Measurements from ENCODE around the gene RNF20. TPM values are rescaled to one million over a fixed set of nuclear protein-coding genes. Genes with fewer than 3 reads are reported as not detected.

RNF20 gene
- total RNA-seq, 1 experiment from 2014 or later, result 37.6 TPM

GRCh38 chr9:101524371-101524770 is 9.3 kb upstream of the RNF20 start (continued):
- TF ChIP-seq ZBTB33 (IDR thresholded peaks at IDR 0.05; ENCODE audit: extremely low read depth, insufficient replicate concordance, low read length) (no peak), CBX3 (IDR thresholded peaks at IDR 0.05; ENCODE audit: low read depth) (no peak), ZFX (IDR thresholded peaks at IDR 0.05) (no peak), FOSL1 (IDR thresholded peaks at IDR 0.05; ENCODE audit: low read depth) (no peak), CEBPB (IDR thresholded peaks at IDR 0.05; ENCODE audit: low read depth) (no peak), EGR1 (IDR thresholded peaks at IDR 0.05; ENCODE audit: low read depth) (no peak), SIN3A (IDR thresholded peaks at IDR 0.05; ENCODE audit: low read depth) (no peak), EZH2phosphoT487 (IDR thresholded peaks at IDR 0.05; ENCODE audit: borderline replicate concordance) (no peak)

GRCh38 chr9:101527066-101527465 is 6.6 kb upstream of the RNF20 start:
- no peak overlapping the region for H3K9ac ChIP-seq (ENCODE audit: low read length)
- ChIA-PET POLR2A (no interaction called here), RAD21 (ENCODE audit: low non-redundant PET in 1 of 2, low total read pairs in 2 of 2, uncharacterized antibody in 2 of 2, unreplicated experiment in 2 of 2) (no interaction called here), CTCF (interaction anchor here (1.0 to 4.7 kb wide), 3 partner anchors 64 to 78 kb away, joined by 3 to 36 read pairs (median 12); no protein-coding TSS in a partner anchor)
- H3K9me3 ChIP-seq (ENCODE audit: control insufficient read depth in 1 of 2, insufficient read depth in 1 of 2, low read depth in 1 of 2, low read length in 2 of 2), result no peaks in the 10 kb centered on the region
- no peaks in the 10 kb centered on the region for H3K79me2 ChIP-seq (ENCODE audit: insufficient read depth, low read length)
- no peaks in the 10 kb centered on the region for H3K9me2 ChIP-seq (ENCODE audit: insufficient read depth)
- H3K27ac ChIP-seq (ENCODE audit: low read depth, low read length), result no peak overlapping the region
- no TSS peak for BruUV-seq (replicated peaks)
- H2AFZ ChIP-seq (ENCODE audit: low read depth, low read length, poor library complexity, severe bottlenecking), result no peak overlapping the region
- no peak overlapping the region for H3K4me3 ChIP-seq (replicated peaks in 1 of 2; ENCODE audit: low read depth in 1 of 2, low read length in 2 of 2)
- no peaks in the 10 kb centered on the region for H3K36me3 ChIP-seq (ENCODE audit: control insufficient read depth in 1 of 2, insufficient read depth in 2 of 2, low read length in 2 of 2)
- DNase-seq (ENCODE audit: low read depth, low spot score) (no peak), ATAC-seq (no peak)
- no peak for TF ChIP-seq ATF3 (IDR thresholded peaks at IDR 0.05)
- TF ChIP-seq CBX3 (IDR thresholded peaks at IDR 0.05; ENCODE audit: low read depth), result no peak
- no peak for TF ChIP-seq POLR2A (IDR thresholded peaks at IDR 0.05; ENCODE audit: borderline replicate concordance, extremely low read depth, insufficient read depth, insufficient read length)
- no peak for TF ChIP-seq SIN3A (IDR thresholded peaks at IDR 0.05; ENCODE audit: low read depth)
- no peak for TF ChIP-seq CEBPB (IDR thresholded peaks at IDR 0.05; ENCODE audit: low read depth)
- no peak for TF ChIP-seq MAX (IDR thresholded peaks at IDR 0.05)
- TF ChIP-seq JUND (IDR thresholded peaks at IDR 0.05), result no peak
- TF ChIP-seq REST (IDR thresholded peaks at IDR 0.05; ENCODE audit: low read depth), result no peak
- no peak for TF ChIP-seq POLR2AphosphoS5 (IDR thresholded peaks at IDR 0.05; ENCODE audit: low read depth, low read length)
- no peak for TF ChIP-seq TCF7L2 (IDR thresholded peaks at IDR 0.05; ENCODE audit: borderline replicate concordance, extremely low read depth, insufficient read depth, insufficient read length)
- TF ChIP-seq FOSL1 (IDR thresholded peaks at IDR 0.05; ENCODE audit: low read depth), result no peak
- H4K20me1 ChIP-seq (ENCODE audit: insufficient read depth), result no peaks in the 10 kb centered on the region
- H3K27me3 ChIP-seq (ENCODE audit: insufficient read depth, low read length), result no peaks in the 10 kb centered on the region
- intact Hi-C loops (cut with micrococcal nuclease), result no loop called here
- H3K4me1 ChIP-seq (ENCODE audit: control insufficient read depth in 1 of 2, insufficient read depth in 2 of 2, low read length in 2 of 2), result peaks cover 0 to 4% of the 10 kb centered on the region in 2 experiments; a peak in 2 of 4 replicates
- no peak overlapping the region for H3K4me2 ChIP-seq (ENCODE audit: low read length)
